Endothelial cell of umbilical vein (primary cell): Measurements from ENCODE around the gene CYB5D1. TPM values are rescaled to one million over a fixed set of nuclear protein-coding genes. Genes with fewer than 3 reads are reported as not detected.

Source experiments
- BruUV-seq: library from RNA; stranded (reverse); fragments of 400-500 nt; replicated peaks from 2 replicates; lab custom pipeline; 2021; lab: Mats Ljungman, UMichigan
- CTCF ChIA-PET: fragments of 300-600, 350-600 bp; sonication (Branson Sonifier 250); formaldehyde crosslinking; loops from one replicate; lab custom pipeline; 2021; ENCODE audit warnings: antibody characterized with exemption, inconsistent platforms; lab: Charles Lee
- POLR2A ChIA-PET: fragments of 300-600, 350-600 bp; sonication (Branson Sonifier 250); formaldehyde crosslinking; loops from one replicate; lab custom pipeline; 2021; ENCODE audit warnings: antibody characterized with exemption, inconsistent platforms; lab: Charles Lee
- DNase-seq: peaks from one replicate; pipeline ENCODE4 v3.0.0-alpha.2; 2011; ENCODE audit warnings: low read depth, low spot score
- FAIRE-seq: peaks from 2 replicates; lab custom pipeline; 2011; peaks lifted over from hg19 to GRCh38; lab: Jason Lieb, UNC
- H2AFZ ChIP-seq: 2 replicates; pipeline ENCODE4 v1.6.0; 2012; ENCODE audit warnings: low read depth, low read length, control low read depth, inconsistent platforms
- H3K27ac ChIP-seq: 2 replicates; pipeline ENCODE4 v1.5.1; 2011; ENCODE audit warnings: low read depth, mild to moderate bottlenecking, control low read depth, low read length, moderate library complexity; ENCODE audit not compliant: insufficient read depth
- H3K27me3 ChIP-seq, 2 experiments: 2 replicates each; pipeline versions ENCODE4 v1.6.0 to v1.6.1; 2011; ENCODE audit warnings: low read length in 2 of 2, mixed read lengths in 1 of 2; ENCODE audit not compliant: control insufficient read depth in 2 of 2, insufficient read depth in 2 of 2
- H3K36me3 ChIP-seq, 2 experiments: 2 replicates in 1 of 2; 3 replicates in 1 of 2; pipeline ENCODE4 v1.5.1; 2011; ENCODE audit warnings: low read length in 2 of 2, mild to moderate bottlenecking in 1 of 2, moderate library complexity in 1 of 2; ENCODE audit not compliant: control insufficient read depth in 2 of 2, insufficient read depth in 2 of 2; ENCODE audit errors: extremely low read depth in 1 of 2
- H3K4me1 ChIP-seq: 3 replicates; pipeline ENCODE4 v1.5.1; 2011; ENCODE audit warnings: mild to moderate bottlenecking, low read length; ENCODE audit not compliant: control insufficient read depth, insufficient read depth; ENCODE audit errors: extremely low read depth
- H3K4me2 ChIP-seq: 2 replicates; pipeline ENCODE4 v1.6.1; 2011; ENCODE audit warnings: low read length, control low read depth, mixed read lengths; ENCODE audit not compliant: insufficient read depth
- H3K4me3 ChIP-seq, 3 experiments: fragments of 200-600 bp in 1 of 3; sonication (generic), shearing (Covaris generic) in 1 of 3; replicated peaks in 1 of 3; 2 replicates each; pipeline ENCODE4 v1.5.1; 2011 to 2016; ENCODE audit warnings: control low read depth in 3 of 3, low read length in 3 of 3, mild to moderate bottlenecking in 2 of 3, inconsistent platforms in 1 of 3, low read depth in 1 of 3, moderate library complexity in 1 of 3; ENCODE audit not compliant: insufficient read depth in 1 of 3
- H3K79me2 ChIP-seq: 2 replicates; pipeline ENCODE4 v1.6.0; 2012; ENCODE audit warnings: low read length, inconsistent platforms; ENCODE audit not compliant: control insufficient read depth, insufficient read depth
- H3K9ac ChIP-seq: replicated peaks from 2 replicates; pipeline ENCODE3; 2011; ENCODE audit warnings: low read length, control low read depth; ENCODE audit not compliant: insufficient read depth; ENCODE audit errors: extremely low read depth
- H3K9me1 ChIP-seq: replicated peaks from 3 replicates; pipeline ENCODE4 v1.6.0; 2011; ENCODE audit warnings: mild to moderate bottlenecking, low read length; ENCODE audit not compliant: control insufficient read depth, insufficient read depth; ENCODE audit errors: extremely low read depth
- H3K9me3 ChIP-seq: replicated peaks from 2 replicates; pipeline ENCODE4 v1.5.1; 2012; ENCODE audit warnings: low read length, inconsistent platforms; ENCODE audit not compliant: control insufficient read depth, insufficient read depth
- H4K20me1 ChIP-seq: replicated peaks from 2 replicates; pipeline ENCODE3; 2011; ENCODE audit warnings: mild to moderate bottlenecking, low read length; ENCODE audit not compliant: control insufficient read depth, insufficient read depth; ENCODE audit errors: extremely low read depth
- EZH2 ChIP-seq: IDR thresholded peaks from 2 replicates; pipeline ENCODE4 v1.6.1; 2012; ENCODE audit warnings: borderline replicate concordance, low read depth, mild to moderate bottlenecking, moderate library complexity, low read length, inconsistent platforms; ENCODE audit not compliant: severe bottlenecking
- FOS ChIP-seq: IDR thresholded peaks from 2 replicates; pipeline ENCODE4 v1.6.1; 2011; ENCODE audit warnings: mild to moderate bottlenecking, low read length, moderate library complexity, borderline replicate concordance; ENCODE audit not compliant: insufficient read depth
- GATA2 ChIP-seq: IDR thresholded peaks from 2 replicates; pipeline ENCODE4 v1.7.0; 2011; ENCODE audit warnings: low read depth, mild to moderate bottlenecking, moderate library complexity, mixed read lengths, low read length; ENCODE audit not compliant: insufficient read length, insufficient read depth
- JUN ChIP-seq: IDR thresholded peaks from 2 replicates; pipeline ENCODE4 v1.6.1; 2011; ENCODE audit warnings: borderline replicate concordance, low read depth; ENCODE audit not compliant: insufficient read length, insufficient read depth
- MYC ChIP-seq: IDR thresholded peaks from one replicate; pipeline ENCODE4 v1.6.1; 2011; ENCODE audit warnings: mild to moderate bottlenecking, low read depth, low read length
- POLR2A ChIP-seq: IDR thresholded peaks from 2 replicates; pipeline ENCODE4 v1.6.1; 2012; ENCODE audit warnings: low read depth, mild to moderate bottlenecking, control low read depth, low read length
- POLR2AphosphoS5 ChIP-seq: IDR thresholded peaks from 2 replicates; pipeline ENCODE4 v1.6.1; 2012; ENCODE audit warnings: low read depth, mild to moderate bottlenecking, control low read depth, low read length, moderate library complexity; ENCODE audit not compliant: insufficient read depth
- dilution Hi-C: fragments of 300-500 bp; cut with MboI; formaldehyde crosslinking; loops from one replicate; pipeline ENCODE4 v1.15.0; 2019; ENCODE audit warnings: low sequenced_read_pairs; ENCODE audit not compliant: extremely low pct_ligation_motif_present
- intact Hi-C: fragments of 100-400 bp; cut with micrococcal nuclease; formaldehyde crosslinking; loops from one replicate; pipeline ENCODE4 v1.10.0; 2022
- polyA plus RNA-seq, 4 experiments: library from polyadenylated mRNA; depleted of rRNA in 3 of 4; stranded (reverse) in 3 of 4; unstranded in 1 of 4; fragments of >200 nt; gene quantifications; 2 replicates each; pipeline versions ENCODE4 v1.2.1 to v1.2.3, GENCODE V29; 2011 to 2012; ENCODE audit warnings: missing spikeins in 1 of 4
- total RNA-seq: library from RNA; stranded (reverse); gene quantifications from 2 replicates; pipeline ENCODE4 v1.2.3, GENCODE V29; 2021
- TF ChIP-seq, protein P1 (sequence below): IDR thresholded peaks from 2 replicates; pipeline ENCODE4 v1.6.1; 2011; ENCODE audit not compliant: insufficient read depth, insufficient read length
- TF ChIP-seq, protein P2 (sequence below), 2 donors: IDR thresholded peaks; 1 replicate in 1 of 2; 2 replicates in 1 of 2; pipeline ENCODE4 v1.5.1; 2011; ENCODE audit warnings: low read length in 2 of 2, mild to moderate bottlenecking in 2 of 2, moderate library complexity in 2 of 2, control low read depth in 1 of 2, inconsistent platforms in 1 of 2, low read depth in 1 of 2; ENCODE audit not compliant: insufficient read depth in 1 of 2; ENCODE audit errors: extremely low read depth in 1 of 2

Gene CYB5D1
- total and polyA plus RNA-seq, 2 donors (not counting 3 experiments of a cell fraction or from before 2014, with no cell fraction given): 9.4 to 18.1 TPM

DNA sequence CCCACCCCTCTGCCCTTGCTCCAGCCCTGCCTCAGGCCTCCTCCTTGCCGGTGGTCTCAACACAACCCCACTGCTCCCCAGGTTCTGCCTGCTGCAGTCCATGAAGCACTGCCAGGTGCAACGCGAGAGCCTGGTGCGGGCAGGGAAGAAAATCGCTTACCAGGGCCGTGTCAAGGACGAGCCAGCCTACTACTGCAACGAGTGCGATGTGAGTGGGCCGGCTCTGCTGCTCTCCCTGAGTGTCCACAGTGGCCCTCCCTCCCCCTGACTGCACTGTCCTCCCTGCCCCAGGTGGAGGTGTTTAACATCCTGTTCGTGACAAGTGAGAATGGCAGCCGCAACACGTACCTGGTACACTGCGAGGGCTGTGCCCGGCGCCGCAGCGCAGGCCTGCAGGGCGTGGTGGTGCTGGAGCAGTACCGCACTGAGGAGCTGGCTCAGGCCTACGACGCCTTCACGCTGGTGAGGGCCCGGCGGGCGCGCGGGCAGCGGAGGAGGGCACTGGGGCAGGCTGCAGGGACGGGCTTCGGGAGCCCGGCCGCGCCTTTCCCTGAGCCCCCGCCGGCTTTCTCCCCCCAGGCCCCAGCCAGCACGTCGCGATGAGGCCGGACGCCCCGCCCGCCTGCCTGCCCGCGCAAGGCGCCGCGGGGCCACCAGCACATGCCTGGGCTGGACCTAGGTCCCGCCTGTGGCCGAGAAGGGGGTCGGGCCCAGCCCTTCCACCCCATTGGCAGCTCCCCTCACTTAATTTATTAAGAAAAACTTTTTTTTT is 4.7 kb upstream of the CYB5D1 start:
- no peaks in the 10 kb centered on the region for H3K27me3 ChIP-seq
- BruUV-seq: no TSS peak
- peaks cover 2% of the 10 kb centered on the region for H3K79me2 ChIP-seq
- ChIA-PET CTCF (interaction anchor here (1.2 kb wide), 1 partner anchor 8 kb away, joined by 3 read pairs; no protein-coding TSS in a partner anchor), POLR2A (no interaction called here)
- intact Hi-C loops: loop anchor here (10.0 kb wide), 1 partner anchor 828 kb away; the partner anchor contains the start of gene BCL6B
- H3K27ac ChIP-seq: no peak overlapping the region
- no peaks in the 10 kb centered on the region for H3K9me3 ChIP-seq
- DNase-seq (no peak), FAIRE-seq (no peak)
- H3K36me3 ChIP-seq: peaks cover 6 to 32% of the 10 kb centered on the region in 2 experiments
- H4K20me1 ChIP-seq: no peaks in the 10 kb centered on the region
- H3K9me1 ChIP-seq: no peaks in the 10 kb centered on the region
- H3K4me2 ChIP-seq: no peak overlapping the region
- no peak overlapping the region for H2AFZ ChIP-seq
- H3K4me1 ChIP-seq: peaks cover 22% of the 10 kb centered on the region
- H3K4me3 ChIP-seq: no peak overlapping the region
- TF ChIP-seq, protein P1, sequence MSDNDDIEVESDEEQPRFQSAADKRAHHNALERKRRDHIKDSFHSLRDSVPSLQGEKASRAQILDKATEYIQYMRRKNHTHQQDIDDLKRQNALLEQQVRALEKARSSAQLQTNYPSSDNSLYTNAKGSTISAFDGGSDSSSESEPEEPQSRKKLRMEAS: no peak
- TF ChIP-seq JUN: no peak
- TF ChIP-seq, protein P2, sequence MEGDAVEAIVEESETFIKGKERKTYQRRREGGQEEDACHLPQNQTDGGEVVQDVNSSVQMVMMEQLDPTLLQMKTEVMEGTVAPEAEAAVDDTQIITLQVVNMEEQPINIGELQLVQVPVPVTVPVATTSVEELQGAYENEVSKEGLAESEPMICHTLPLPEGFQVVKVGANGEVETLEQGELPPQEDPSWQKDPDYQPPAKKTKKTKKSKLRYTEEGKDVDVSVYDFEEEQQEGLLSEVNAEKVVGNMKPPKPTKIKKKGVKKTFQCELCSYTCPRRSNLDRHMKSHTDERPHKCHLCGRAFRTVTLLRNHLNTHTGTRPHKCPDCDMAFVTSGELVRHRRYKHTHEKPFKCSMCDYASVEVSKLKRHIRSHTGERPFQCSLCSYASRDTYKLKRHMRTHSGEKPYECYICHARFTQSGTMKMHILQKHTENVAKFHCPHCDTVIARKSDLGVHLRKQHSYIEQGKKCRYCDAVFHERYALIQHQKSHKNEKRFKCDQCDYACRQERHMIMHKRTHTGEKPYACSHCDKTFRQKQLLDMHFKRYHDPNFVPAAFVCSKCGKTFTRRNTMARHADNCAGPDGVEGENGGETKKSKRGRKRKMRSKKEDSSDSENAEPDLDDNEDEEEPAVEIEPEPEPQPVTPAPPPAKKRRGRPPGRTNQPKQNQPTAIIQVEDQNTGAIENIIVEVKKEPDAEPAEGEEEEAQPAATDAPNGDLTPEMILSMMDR (IDR thresholded peaks at IDR 0.05; ENCODE audit: extremely low read depth in 1 of 2, insufficient read depth in 1 of 2, low read depth in 1 of 2, low read length in 2 of 2): no peak
- TF ChIP-seq POLR2AphosphoS5: no peak
- TF ChIP-seq GATA2: no peak
- TF ChIP-seq EZH2: no peak
- TF ChIP-seq MYC: no peak
- TF ChIP-seq POLR2A: no peak
- no peak for TF ChIP-seq FOS
- dilution Hi-C loops: no loop called here
- H3K9ac ChIP-seq: no peak overlapping the region
